Heart left ventricle (tissue), 16 donors: Measurements from ENCODE around the gene MRPL36. TPM values are rescaled to one million over a fixed set of nuclear protein-coding genes. Genes with fewer than 3 reads are reported as not detected.

Experiments used
- ATAC-seq, 4 donors: fragments of 200-7000 bp; cut with Tn5 transposase; one replicate each; pipeline ENCODE4 v1.9.1; 2020 to 2022; ENCODE audit warnings: moderate library complexity in 4 of 4, mild to moderate bottlenecking in 3 of 4, moderate number of reproducible peaks in 1 of 4
- DNase-seq, 5 donors: peaks; one replicate each; pipeline ENCODE4 v3.0.0-alpha.2; 2020
- H3K27ac ChIP-seq, 12 donors: fragments of 200-600 bp; sonication (generic) in 4 of 12; one replicate each; pipeline versions ENCODE4 v1.5.0 to v1.8.0; 2016 to 2022; ENCODE audit warnings: mild to moderate bottlenecking in 2 of 12
- H3K27me3 ChIP-seq, 9 donors: fragments of 200-600 bp; sonication (generic) in 2 of 9; one replicate each; pipeline versions ENCODE4 v1.5.1 to v1.8.0; 2016 to 2022; ENCODE audit warnings: mild to moderate bottlenecking in 3 of 9
- H3K36me3 ChIP-seq, 9 donors: fragments of 200-600 bp; sonication (generic) in 2 of 9; one replicate each; pipeline versions ENCODE4 v1.5.0 to v1.8.0; 2018 to 2022; ENCODE audit warnings: mild to moderate bottlenecking in 2 of 9
- H3K4me1 ChIP-seq, 12 donors: fragments of 200-600 bp; sonication (generic) in 4 of 12; one replicate each; pipeline versions ENCODE4 v1.5.0 to v1.8.0; 2016 to 2022; ENCODE audit warnings: mild to moderate bottlenecking in 3 of 12
- H3K4me3 ChIP-seq, 12 donors: fragments of 200-600 bp; sonication (generic) in 4 of 12; one replicate each; pipeline versions ENCODE4 v1.5.0 to v1.8.0; 2017 to 2022; ENCODE audit warnings: mild to moderate bottlenecking in 9 of 12, moderate library complexity in 4 of 12
- H3K9me3 ChIP-seq, 12 donors: fragments of 200-600 bp; sonication (generic) in 4 of 12; one replicate each; pipeline versions ENCODE4 v1.5.0 to v1.8.0; 2016 to 2022; ENCODE audit warnings: mild to moderate bottlenecking in 1 of 12
- POLR2A ChIP-seq, 2 donors: fragments of 450-650 bp; IDR thresholded peaks; one replicate each; pipeline ENCODE4 v1.6.1; 2017; ENCODE audit warnings: antibody characterized with exemption in 2 of 2, mild to moderate bottlenecking in 2 of 2, moderate library complexity in 2 of 2
- WGBS, 4 donors: extraction: QIAGEN DNeasy Blood & Tissue Kit in 2 of 4; methylation state at CpG; one replicate each; pipeline versions ENCODE4 v1.1.5 to v1.1.7; 2013 to 2018; 5-methylcytosine and 5-hydroxymethylcytosine counted together
- intact Hi-C, 10 donors: fragments of 100-400 bp; cut with DNase I; formaldehyde crosslinking; loops; one replicate each; pipeline versions ENCODE4 v1.11.1 to v1.14.2; 2022
- polyA plus RNA-seq, 2 donors: library from polyadenylated mRNA; stranded (reverse); fragments of 200-250 nt; gene quantifications; one replicate each; pipeline ENCODE4 v1.2.3, GENCODE V29; 2013
- total RNA-seq, 9 donors: library from RNA; depleted of rRNA in 2 of 9; stranded (reverse); fragments of >200 nt in 2 of 9; fragmentation: NEBNext Ultra II Directional in 3 of 9; extraction: Animal tissue kit (Norgen Biotek cat#: 25700) in 3 of 9; gene quantifications; one replicate each; pipeline versions ENCODE4 v1.1.0 to v1.2.4, GENCODE V29; 2016 to 2023
- TF ChIP-seq, protein P1 (sequence below), 12 donors: fragments of 200-600 bp; sonication (generic) in 4 of 12; IDR thresholded peaks; one replicate each; pipeline versions ENCODE4 v1.5.0 to v1.8.0; 2018 to 2022; ENCODE audit warnings: antibody characterized with exemption in 12 of 12, mild to moderate bottlenecking in 5 of 12
- donor health status: ischemic (EF 13 %, LVEDD 7.1; RV severe dilation, severe dysfunction).
- donor health status: healthy with polysubstance abuse.
- donor health status: DM: no; HTN: yes; CAD: no.
- donor health status: DM: no; HTN: no; CAD: no.
- donor health status: ischemic (EF 25% LVEDD 6.9; RV normal size, moderate dysfunction).
- donor health status: ischemic (EF 25% LVEDD 5.7; RV mildly dilated, moderate dysfunction).
- donor health status: healthy.
- donor health status: DM: yes; HTN: yes; CAD: no.
- donor health status: ischemic (EF 35%, LVEDD 5.7; RV mildly dilated, moderate dysfunction).
- donor health status: nonischemic (EF 11% LVEDD 7.7; RV severe dilation, severe dysfunction).
- donor health status: DM: yes; HTN: yes; CAD: no.
- donor health status: PGD.
- donor health status: ischemic (EF 29% LVEDD 5.4; RV normal size, mild dysfunction).
- donor health status: nonischemic (EF 23%, LVEDD 6.1; RV moderate dilation, normal function).

Gene MRPL36
- total and polyA plus RNA-seq, 11 donors = 45.6 to 107 (median 56.4) TPM

DNA sequence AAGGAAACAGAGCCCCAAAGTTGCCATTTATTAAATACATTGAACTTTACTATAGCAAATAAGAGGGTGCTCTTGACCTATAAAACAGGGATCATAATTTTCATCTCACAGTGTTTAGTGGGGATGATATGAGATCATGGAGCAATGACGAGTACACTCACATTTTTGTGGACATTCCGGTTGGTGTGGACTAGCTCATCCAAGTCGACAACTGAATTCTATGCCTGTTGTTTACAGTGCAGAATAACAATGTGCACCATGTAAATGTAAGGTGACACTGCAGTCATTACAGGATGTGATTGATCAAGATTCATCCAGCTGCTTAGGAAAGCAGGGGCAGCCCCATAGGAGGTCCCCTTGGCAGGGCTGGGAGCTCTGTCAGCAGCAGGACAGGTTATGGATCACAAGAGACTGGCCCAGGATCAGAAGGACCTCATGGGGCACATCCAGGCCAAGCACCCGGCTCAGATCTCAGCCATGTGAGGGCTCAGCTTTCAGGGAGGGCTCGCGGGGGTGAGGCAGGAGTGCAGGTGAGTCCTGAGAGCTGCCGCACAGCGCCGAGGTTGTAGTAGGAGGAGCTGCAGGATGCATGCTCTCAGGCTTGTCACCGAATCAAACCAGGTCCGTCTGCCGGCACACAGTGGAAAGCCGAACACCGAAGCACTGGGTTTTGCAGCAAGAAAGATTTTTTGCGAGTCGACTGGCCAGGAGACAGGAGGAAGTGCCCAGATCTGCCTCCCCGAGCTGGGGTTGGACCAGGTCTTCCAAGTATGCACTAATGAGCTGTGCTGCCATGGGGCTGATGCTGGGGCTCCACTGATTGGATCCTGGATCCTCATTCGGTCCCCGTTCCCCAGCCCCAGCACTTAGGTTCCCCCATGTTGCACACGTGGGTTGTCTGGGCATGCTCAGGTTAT, 28.2 kb downstream of the MRPL36 start:
- DNase-seq (peak in 1 of 5 donors; percentile 9), ATAC-seq (no peak)
- no peak overlapping the region for H3K4me3 ChIP-seq
- no peaks in the 10 kb centered on the region for H3K4me1 ChIP-seq
- peaks cover 0 to under 1% (median 0%) of the 10 kb centered on the region in 9 donors for H3K27me3 ChIP-seq
- H3K36me3 ChIP-seq = no peaks in the 10 kb centered on the region
- TF ChIP-seq POLR2A (IDR thresholded peaks at IDR 0.05) = no peak
- TF ChIP-seq, protein P1, sequence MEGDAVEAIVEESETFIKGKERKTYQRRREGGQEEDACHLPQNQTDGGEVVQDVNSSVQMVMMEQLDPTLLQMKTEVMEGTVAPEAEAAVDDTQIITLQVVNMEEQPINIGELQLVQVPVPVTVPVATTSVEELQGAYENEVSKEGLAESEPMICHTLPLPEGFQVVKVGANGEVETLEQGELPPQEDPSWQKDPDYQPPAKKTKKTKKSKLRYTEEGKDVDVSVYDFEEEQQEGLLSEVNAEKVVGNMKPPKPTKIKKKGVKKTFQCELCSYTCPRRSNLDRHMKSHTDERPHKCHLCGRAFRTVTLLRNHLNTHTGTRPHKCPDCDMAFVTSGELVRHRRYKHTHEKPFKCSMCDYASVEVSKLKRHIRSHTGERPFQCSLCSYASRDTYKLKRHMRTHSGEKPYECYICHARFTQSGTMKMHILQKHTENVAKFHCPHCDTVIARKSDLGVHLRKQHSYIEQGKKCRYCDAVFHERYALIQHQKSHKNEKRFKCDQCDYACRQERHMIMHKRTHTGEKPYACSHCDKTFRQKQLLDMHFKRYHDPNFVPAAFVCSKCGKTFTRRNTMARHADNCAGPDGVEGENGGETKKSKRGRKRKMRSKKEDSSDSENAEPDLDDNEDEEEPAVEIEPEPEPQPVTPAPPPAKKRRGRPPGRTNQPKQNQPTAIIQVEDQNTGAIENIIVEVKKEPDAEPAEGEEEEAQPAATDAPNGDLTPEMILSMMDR (IDR thresholded peaks at IDR 0.05) = no peak
- peaks cover 0 to 11% (median 0%) of the 10 kb centered on the region in 12 donors for H3K9me3 ChIP-seq
- intact Hi-C loops = no loop called here
- WGBS, 4 donors = 78 to 82% (median 78%) methylated on average over 14 to 20 of the region's 20 CpGs
- no peak overlapping the region for H3K27ac ChIP-seq

DNA sequence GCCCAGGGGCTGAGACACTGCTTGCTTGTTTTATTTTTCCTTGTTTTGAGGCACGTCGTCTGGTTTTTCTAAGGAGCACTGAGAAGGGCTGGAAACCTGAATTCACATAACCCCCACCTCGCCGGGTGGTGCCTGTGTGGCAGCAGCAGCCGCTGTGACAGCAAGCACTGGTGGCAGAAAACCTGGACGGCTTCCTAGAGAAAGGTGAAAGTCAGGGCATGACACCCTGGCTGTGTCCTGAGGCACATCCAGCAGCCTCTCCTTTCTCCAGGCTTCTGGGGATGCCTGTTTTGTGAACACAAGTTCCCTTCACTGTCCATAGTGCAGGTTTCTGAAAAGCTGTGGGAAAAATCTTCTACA, 29.2 kb downstream of the MRPL36 start:
- peak in 2 of 4 donors; percentile 22 to 61 for ATAC-seq
- intact Hi-C loops = no loop called here
- H3K4me1 ChIP-seq = no peaks in the 10 kb centered on the region
- TF ChIP-seq, protein P1 (IDR thresholded peaks at IDR 0.05) = no peak
- 47 to 59% (median 55%) methylated on average over 6 of the region's 6 CpGs for WGBS, 4 donors
- no peak overlapping the region for H3K27ac ChIP-seq
- no peak overlapping the region for H3K4me3 ChIP-seq
- H3K9me3 ChIP-seq = peaks cover 0 to 4% (median 0%) of the 10 kb centered on the region in 12 donors
- DNase-seq = peak in 2 of 5 donors; percentile 20 to 41
- H3K27me3 ChIP-seq = peaks cover 0 to 10% (median 0%) of the 10 kb centered on the region in 9 donors
- H3K36me3 ChIP-seq = no peaks in the 10 kb centered on the region

DNA sequence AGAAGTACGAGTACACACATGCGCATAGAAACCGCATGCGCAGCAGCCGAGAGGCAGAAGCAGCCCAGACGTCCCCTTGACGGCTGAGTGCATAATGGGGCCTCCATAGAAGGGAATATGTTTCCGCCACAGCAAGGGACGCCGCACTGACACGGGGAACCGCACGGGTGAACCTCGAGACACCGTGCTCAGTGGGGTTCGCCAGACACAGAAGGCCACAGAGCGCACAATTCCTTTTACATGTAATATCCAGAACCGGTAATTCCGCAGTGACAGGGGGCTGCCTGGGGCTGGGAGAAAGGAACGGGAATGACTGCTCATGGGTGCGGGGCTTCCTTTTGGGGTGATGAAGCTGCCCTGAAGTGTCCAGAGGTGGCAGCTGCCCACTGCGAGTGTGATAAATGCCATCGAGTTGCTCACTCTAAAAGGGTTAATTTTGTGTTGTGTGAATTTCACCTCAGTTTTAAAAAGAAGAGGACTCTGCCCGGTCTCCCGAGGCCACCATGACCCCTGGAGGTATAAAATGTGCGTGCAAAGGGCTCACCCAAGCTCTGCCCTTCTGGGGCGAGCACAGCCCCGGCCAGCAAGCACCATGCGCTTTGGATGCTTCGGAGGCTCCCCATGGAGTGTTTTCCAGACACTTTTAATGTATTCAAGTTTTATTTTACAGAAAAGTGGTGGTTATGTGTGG, 29.7 kb downstream of the MRPL36 start:
- Histone ChIP-seq H3K27me3 (peaks cover 0 to 15% (median 0%) of the 10 kb centered on the region in 9 donors), H3K9me3 (no peaks in the 10 kb centered on the region), H3K4me3 (no peak overlapping the region), H3K4me1 (no peaks in the 10 kb centered on the region), H3K36me3 (no peaks in the 10 kb centered on the region), H3K27ac (no peak overlapping the region)
- no peak for TF ChIP-seq POLR2A (IDR thresholded peaks at IDR 0.05)
- TF ChIP-seq, protein P1 (IDR thresholded peaks at IDR 0.05) = no peak
- DNase-seq (peak in 1 of 5 donors; percentile 19), ATAC-seq (no peak)
- intact Hi-C loops = loop anchor here in 4 of 10 donors (10.0 kb wide), 3 partner anchors 265 to 1835 kb away; no protein-coding TSS in a partner anchor
- 85 to 91% (median 87%) methylated on average over 30 of the region's 30 CpGs for WGBS, 4 donors
